Endothelial cell of umbilical vein (primary cell): ENCODE measurements around the gene F2RL2. TPM values are rescaled to one million over a fixed set of nuclear protein-coding genes. Genes with fewer than 3 reads are reported as not detected.

Experiments
- BruUV-seq: library from RNA; stranded (reverse); fragments of 400-500 nt; replicated peaks from 2 replicates; lab custom pipeline; 2021; lab: Mats Ljungman, UMichigan
- CTCF ChIA-PET: fragments of 300-600, 350-600 bp; sonication (Branson Sonifier 250); formaldehyde crosslinking; loops from one replicate; lab custom pipeline; 2021; ENCODE audit warnings: antibody characterized with exemption, inconsistent platforms; lab: Charles Lee
- POLR2A ChIA-PET: fragments of 300-600, 350-600 bp; sonication (Branson Sonifier 250); formaldehyde crosslinking; loops from one replicate; lab custom pipeline; 2021; ENCODE audit warnings: antibody characterized with exemption, inconsistent platforms; lab: Charles Lee
- DNase-seq: peaks from one replicate; pipeline ENCODE4 v3.0.0-alpha.2; 2011; ENCODE audit warnings: low read depth, low spot score
- FAIRE-seq: peaks from 2 replicates; lab custom pipeline; 2011; peaks lifted over from hg19 to GRCh38; lab: Jason Lieb, UNC
- H2AFZ ChIP-seq: 2 replicates; pipeline ENCODE4 v1.6.0; 2012; ENCODE audit warnings: low read depth, low read length, control low read depth, inconsistent platforms
- H3K27ac ChIP-seq: 2 replicates; pipeline ENCODE4 v1.5.1; 2011; ENCODE audit warnings: low read depth, mild to moderate bottlenecking, control low read depth, low read length, moderate library complexity; ENCODE audit not compliant: insufficient read depth
- H3K27me3 ChIP-seq, 2 experiments: 2 replicates each; pipeline versions ENCODE4 v1.6.0 to v1.6.1; 2011; ENCODE audit warnings: low read length in 2 of 2, mixed read lengths in 1 of 2; ENCODE audit not compliant: control insufficient read depth in 2 of 2, insufficient read depth in 2 of 2
- H3K36me3 ChIP-seq, 2 experiments: 2 replicates in 1 of 2; 3 replicates in 1 of 2; pipeline ENCODE4 v1.5.1; 2011; ENCODE audit warnings: low read length in 2 of 2, mild to moderate bottlenecking in 1 of 2, moderate library complexity in 1 of 2; ENCODE audit not compliant: control insufficient read depth in 2 of 2, insufficient read depth in 2 of 2; ENCODE audit errors: extremely low read depth in 1 of 2
- H3K4me1 ChIP-seq: 3 replicates; pipeline ENCODE4 v1.5.1; 2011; ENCODE audit warnings: mild to moderate bottlenecking, low read length; ENCODE audit not compliant: control insufficient read depth, insufficient read depth; ENCODE audit errors: extremely low read depth
- H3K4me2 ChIP-seq: 2 replicates; pipeline ENCODE4 v1.6.1; 2011; ENCODE audit warnings: low read length, control low read depth, mixed read lengths; ENCODE audit not compliant: insufficient read depth
- H3K4me3 ChIP-seq, 3 experiments: fragments of 200-600 bp in 1 of 3; sonication (generic), shearing (Covaris generic) in 1 of 3; replicated peaks in 1 of 3; 2 replicates each; pipeline ENCODE4 v1.5.1; 2011 to 2016; ENCODE audit warnings: control low read depth in 3 of 3, low read length in 3 of 3, mild to moderate bottlenecking in 2 of 3, inconsistent platforms in 1 of 3, low read depth in 1 of 3, moderate library complexity in 1 of 3; ENCODE audit not compliant: insufficient read depth in 1 of 3
- H3K79me2 ChIP-seq: 2 replicates; pipeline ENCODE4 v1.6.0; 2012; ENCODE audit warnings: low read length, inconsistent platforms; ENCODE audit not compliant: control insufficient read depth, insufficient read depth
- H3K9ac ChIP-seq: replicated peaks from 2 replicates; pipeline ENCODE3; 2011; ENCODE audit warnings: low read length, control low read depth; ENCODE audit not compliant: insufficient read depth; ENCODE audit errors: extremely low read depth
- H3K9me1 ChIP-seq: replicated peaks from 3 replicates; pipeline ENCODE4 v1.6.0; 2011; ENCODE audit warnings: mild to moderate bottlenecking, low read length; ENCODE audit not compliant: control insufficient read depth, insufficient read depth; ENCODE audit errors: extremely low read depth
- H3K9me3 ChIP-seq: replicated peaks from 2 replicates; pipeline ENCODE4 v1.5.1; 2012; ENCODE audit warnings: low read length, inconsistent platforms; ENCODE audit not compliant: control insufficient read depth, insufficient read depth
- H4K20me1 ChIP-seq: replicated peaks from 2 replicates; pipeline ENCODE3; 2011; ENCODE audit warnings: mild to moderate bottlenecking, low read length; ENCODE audit not compliant: control insufficient read depth, insufficient read depth; ENCODE audit errors: extremely low read depth
- CTCF ChIP-seq, 2 donors: IDR thresholded peaks; 1 replicate in 1 of 2; 2 replicates in 1 of 2; pipeline ENCODE4 v1.5.1; 2011; ENCODE audit warnings: low read length in 2 of 2, mild to moderate bottlenecking in 2 of 2, moderate library complexity in 2 of 2, control low read depth in 1 of 2, inconsistent platforms in 1 of 2, low read depth in 1 of 2; ENCODE audit not compliant: insufficient read depth in 1 of 2; ENCODE audit errors: extremely low read depth in 1 of 2
- EZH2 ChIP-seq: IDR thresholded peaks from 2 replicates; pipeline ENCODE4 v1.6.1; 2012; ENCODE audit warnings: borderline replicate concordance, low read depth, mild to moderate bottlenecking, moderate library complexity, low read length, inconsistent platforms; ENCODE audit not compliant: severe bottlenecking
- FOS ChIP-seq: IDR thresholded peaks from 2 replicates; pipeline ENCODE4 v1.6.1; 2011; ENCODE audit warnings: mild to moderate bottlenecking, low read length, moderate library complexity, borderline replicate concordance; ENCODE audit not compliant: insufficient read depth
- GATA2 ChIP-seq: IDR thresholded peaks from 2 replicates; pipeline ENCODE4 v1.7.0; 2011; ENCODE audit warnings: low read depth, mild to moderate bottlenecking, moderate library complexity, mixed read lengths, low read length; ENCODE audit not compliant: insufficient read length, insufficient read depth
- JUN ChIP-seq: IDR thresholded peaks from 2 replicates; pipeline ENCODE4 v1.6.1; 2011; ENCODE audit warnings: borderline replicate concordance, low read depth; ENCODE audit not compliant: insufficient read length, insufficient read depth
- MAX ChIP-seq: IDR thresholded peaks from 2 replicates; pipeline ENCODE4 v1.6.1; 2011; ENCODE audit not compliant: insufficient read depth, insufficient read length
- MYC ChIP-seq: IDR thresholded peaks from one replicate; pipeline ENCODE4 v1.6.1; 2011; ENCODE audit warnings: mild to moderate bottlenecking, low read depth, low read length
- POLR2A ChIP-seq: IDR thresholded peaks from 2 replicates; pipeline ENCODE4 v1.6.1; 2012; ENCODE audit warnings: low read depth, mild to moderate bottlenecking, control low read depth, low read length
- POLR2AphosphoS5 ChIP-seq: IDR thresholded peaks from 2 replicates; pipeline ENCODE4 v1.6.1; 2012; ENCODE audit warnings: low read depth, mild to moderate bottlenecking, control low read depth, low read length, moderate library complexity; ENCODE audit not compliant: insufficient read depth
- dilution Hi-C: fragments of 300-500 bp; cut with MboI; formaldehyde crosslinking; loops from one replicate; pipeline ENCODE4 v1.15.0; 2019; ENCODE audit warnings: low sequenced_read_pairs; ENCODE audit not compliant: extremely low pct_ligation_motif_present
- intact Hi-C: fragments of 100-400 bp; cut with micrococcal nuclease; formaldehyde crosslinking; loops from one replicate; pipeline ENCODE4 v1.10.0; 2022
- polyA plus RNA-seq, 4 experiments: library from polyadenylated mRNA; depleted of rRNA in 3 of 4; stranded (reverse) in 3 of 4; unstranded in 1 of 4; fragments of >200 nt; gene quantifications; 2 replicates each; pipeline versions ENCODE4 v1.2.1 to v1.2.3, GENCODE V29; 2011 to 2012; ENCODE audit warnings: missing spikeins in 1 of 4
- total RNA-seq: library from RNA; stranded (reverse); gene quantifications from 2 replicates; pipeline ENCODE4 v1.2.3, GENCODE V29; 2021

The F2RL2 gene
- total and polyA plus RNA-seq, 2 donors (not counting 3 experiments of a cell fraction or from before 2014, with no cell fraction given): 19.8 to 33.3 TPM

- Histone ChIP-seq H4K20me1 (no peaks in the 10 kb centered on the region), H3K27me3 (no peaks in the 10 kb centered on the region), H2AFZ (no peak overlapping the region), H3K4me3 (no peak overlapping the region), H3K9ac (no peak overlapping the region), H3K27ac (no peak overlapping the region), H3K9me1 (no peaks in the 10 kb centered on the region), H3K4me2 (no peak overlapping the region), H3K79me2 (no peaks in the 10 kb centered on the region), H3K36me3 (no peaks in the 10 kb centered on the region), H3K9me3 (no peaks in the 10 kb centered on the region), H3K4me1 (peaks cover 37% of the 10 kb centered on the region)
- dilution Hi-C loops: no loop called here
- no TSS peak for BruUV-seq
- ChIA-PET POLR2A (interaction anchor here (0.7 kb wide), 1 partner anchor 167 kb away, joined by 3 read pairs; no protein-coding TSS in a partner anchor), CTCF (no interaction called here)
- FAIRE-seq: no peak
- DNase-seq: no peak
- TF ChIP-seq GATA2 (no peak), EZH2 (no peak), MAX (no peak)
- intact Hi-C loops: no loop called here
These were observed 40.4 kb upstream of the F2RL2 start for GRCh38 chr5:76663573-76663972.

GRCh38 chr5:76662521-76662920 is 39.3 kb upstream of the F2RL2 start:
- Histone ChIP-seq H3K4me1 (peaks cover 47% of the 10 kb centered on the region), H2AFZ (no peak overlapping the region), H3K9me3 (no peaks in the 10 kb centered on the region), H3K27ac (no peak overlapping the region), H3K9me1 (no peaks in the 10 kb centered on the region), H4K20me1 (no peaks in the 10 kb centered on the region), H3K9ac (no peak overlapping the region), H3K36me3 (no peaks in the 10 kb centered on the region), H3K27me3 (no peaks in the 10 kb centered on the region), H3K79me2 (no peaks in the 10 kb centered on the region), H3K4me3 (no peak overlapping the region), H3K4me2 (no peak overlapping the region)
- POLR2A ChIA-PET: no interaction called here
- intact Hi-C loops (no loop called here), dilution Hi-C loops (no loop called here)
- no TSS peak for BruUV-seq
- CTCF ChIA-PET: no interaction called here
- no peak for TF ChIP-seq POLR2A
- no peak for TF ChIP-seq MAX
- no peak for TF ChIP-seq GATA2
- no peak for TF ChIP-seq EZH2
- TF ChIP-seq POLR2AphosphoS5: no peak
- no peak for TF ChIP-seq FOS
- no peak for TF ChIP-seq JUN
- TF ChIP-seq MYC: no peak
- no peak for TF ChIP-seq CTCF (IDR thresholded peaks at IDR 0.05; ENCODE audit: extremely low read depth in 1 of 2, insufficient read depth in 1 of 2, low read depth in 1 of 2, low read length in 2 of 2)
- FAIRE-seq: no peak
- DNase-seq: no peak
